SH-SY5Y (cell line): ENCODE measurements around the gene MAB21L3.

Source experiments
- GATA2 ChIP-seq: IDR thresholded peaks from 2 replicates; pipeline ENCODE4 v1.6.1; 2011; ENCODE audit warnings: mild to moderate bottlenecking, low read depth, low read length
- GATA3 ChIP-seq: IDR thresholded peaks from 2 replicates; pipeline ENCODE4 v1.6.1; 2011; ENCODE audit warnings: low read depth, mild to moderate bottlenecking, low read length, moderate library complexity

DNA sequence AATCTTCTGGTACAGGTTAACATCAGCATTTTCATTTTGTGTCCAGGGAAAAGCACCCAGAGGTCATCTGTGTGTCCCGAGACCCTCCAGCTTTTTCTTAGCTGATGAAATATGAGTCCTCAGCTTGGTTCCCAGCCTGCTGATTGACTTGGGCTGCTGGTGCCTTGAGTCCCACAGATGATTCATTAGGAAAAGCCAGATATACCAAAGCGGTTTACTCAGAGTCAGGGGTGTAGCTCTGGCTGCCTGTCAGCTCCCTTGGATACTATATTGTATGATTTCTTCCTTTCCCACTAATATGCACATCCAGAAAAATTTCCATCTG, 43.7 kb upstream of the MAB21L3 start:
- TF ChIP-seq GATA2 (no peak), GATA3 (no peak)
